OCI-LY7 (cell line): ENCODE measurements around the gene CETP. TPM values are rescaled to one million over a fixed set of nuclear protein-coding genes. Genes with fewer than 3 reads are reported as not detected.

Experiments used
- BruUV-seq: library from RNA; stranded (reverse); fragments of 400-500 nt; replicated peaks from 2 replicates; lab custom pipeline; 2021; lab: Mats Ljungman, UMichigan
- CTCF ChIA-PET: fragments of 300-600 bp; sonication (Branson Sonifier 250); formaldehyde crosslinking; loops from one replicate; lab custom pipeline; 2022; ENCODE audit warnings: antibody characterized with exemption; ENCODE audit not compliant: unreplicated experiment; lab: Charles Lee
- POLR2A ChIA-PET: fragments of 300-600 bp; sonication (Branson Sonifier 250); formaldehyde crosslinking; loops from one replicate; lab custom pipeline; 2022; ENCODE audit warnings: antibody characterized with exemption; lab: Charles Lee
- DNase-seq: peaks from one replicate; pipeline ENCODE4 v3.0.0-alpha.2; 2015; ENCODE audit warnings: low spot score
- H2AFZ ChIP-seq: fragments of 200-600 bp; sonication (generic), shearing (Covaris generic); 2 replicates; pipeline ENCODE4 v1.6.1; 2014; ENCODE audit warnings: mild to moderate bottlenecking, antibody characterized with exemption, low read length, moderate library complexity
- H3K27ac ChIP-seq: fragments of 200-600 bp; sonication (generic); 2 replicates; pipeline ENCODE4 v1.5.1; 2014; ENCODE audit warnings: mixed run types, low read depth, mild to moderate bottlenecking, moderate library complexity, low read length, inconsistent platforms; ENCODE audit not compliant: poor library complexity, severe bottlenecking
- H3K36me3 ChIP-seq: fragments of 200-600 bp; sonication (generic); 2 replicates; pipeline ENCODE4 v1.6.1; 2014; ENCODE audit warnings: mild to moderate bottlenecking, antibody characterized with exemption, low read length, moderate library complexity, mixed read lengths; ENCODE audit not compliant: insufficient read depth
- H3K4me1 ChIP-seq: fragments of 200-600 bp; sonication (generic); 2 replicates; pipeline ENCODE4 v1.5.1; 2014; ENCODE audit warnings: mild to moderate bottlenecking, low read length; ENCODE audit not compliant: insufficient read depth, poor library complexity, severe bottlenecking
- H3K4me2 ChIP-seq: fragments of 200-600 bp; sonication (generic); 2 replicates; pipeline ENCODE4 v1.6.1; 2014; ENCODE audit warnings: mild to moderate bottlenecking, low read length
- H3K4me3 ChIP-seq: fragments of 200-600 bp; sonication (generic); 2 replicates; pipeline ENCODE4 v1.5.1; 2014; ENCODE audit warnings: mild to moderate bottlenecking, low read depth, low read length; ENCODE audit not compliant: poor library complexity, severe bottlenecking
- H3K79me2 ChIP-seq: fragments of 200-600 bp; sonication (generic); 2 replicates; pipeline ENCODE4 v1.6.1; 2016; ENCODE audit warnings: low read depth, mild to moderate bottlenecking, low read length, moderate library complexity, mixed read lengths; ENCODE audit not compliant: insufficient read depth
- H3K9me2 ChIP-seq: fragments of 200-600 bp; sonication (generic); 2 replicates; pipeline ENCODE4 v1.6.1; 2016; ENCODE audit warnings: mild to moderate bottlenecking, low read length, mixed read lengths; ENCODE audit not compliant: insufficient read depth
- H3K9me3 ChIP-seq: fragments of 200-600 bp; sonication (generic); 2 replicates; pipeline ENCODE4 v1.6.1; 2014; ENCODE audit warnings: mild to moderate bottlenecking, mixed run types, low read length, mixed read lengths
- H4K20me1 ChIP-seq: fragments of 200-600 bp; sonication (generic); 2 replicates; pipeline ENCODE4 v1.6.1; 2014; ENCODE audit warnings: mild to moderate bottlenecking, antibody characterized with exemption, low read length, moderate library complexity, mixed read lengths; ENCODE audit not compliant: insufficient read depth
- CTCF ChIP-seq: fragments of 200-600 bp; sonication (generic); conservative IDR thresholded peaks from 2 replicates; pipeline ENCODE4 v1.5.1; 2014; ENCODE audit warnings: mild to moderate bottlenecking, antibody characterized with exemption, low read length, moderate library complexity, mixed read lengths
- EZH2phosphoT487 ChIP-seq: fragments of 200-600 bp; sonication (generic); IDR thresholded peaks from 2 replicates; pipeline ENCODE4 v1.6.1; 2018; ENCODE audit warnings: low read depth, borderline replicate concordance, mild to moderate bottlenecking, mixed run types, antibody characterized with exemption, low read length, moderate library complexity, mixed read lengths
- intact Hi-C: fragments of 100-400 bp; cut with micrococcal nuclease; formaldehyde crosslinking; loops from one replicate; pipeline ENCODE4 v1.10.0; 2022; ENCODE audit not compliant: unreplicated experiment
- total RNA-seq, 2 experiments: library from RNA; depleted of rRNA in 1 of 2; stranded (reverse); fragments of >200 nt in 1 of 2; shearing (Covaris generic) in 1 of 2; gene quantifications; 2 replicates each; pipeline ENCODE4 v1.2.3, GENCODE V29; 2014 to 2022

The CETP gene
- total RNA-seq, 2 experiments from 2014 or later: 0.54 to 0.65 TPM

GRCh38 chr16:56956076-56956475 is 5.7 kb upstream of the CETP start:
- intact Hi-C loops: no loop called here
- TF ChIP-seq EZH2phosphoT487: no peak
- TF ChIP-seq CTCF: no peak
- no peak overlapping the region for H3K4me2 ChIP-seq
- ChIA-PET POLR2A (no interaction called here), CTCF (no interaction called here)
- H3K9me2 ChIP-seq: no peaks in the 10 kb centered on the region
- no peaks in the 10 kb centered on the region for H3K79me2 ChIP-seq
- BruUV-seq: no TSS peak
- no peak for DNase-seq
- no peaks in the 10 kb centered on the region for H3K36me3 ChIP-seq
- no peak overlapping the region for H3K4me3 ChIP-seq
- H3K4me1 ChIP-seq: peaks cover 23% of the 10 kb centered on the region
- no peak overlapping the region for H2AFZ ChIP-seq
- H3K27ac ChIP-seq: no peak overlapping the region
- no peaks in the 10 kb centered on the region for H3K9me3 ChIP-seq
- no peaks in the 10 kb centered on the region for H4K20me1 ChIP-seq

GRCh38 chr16:56956756-56957155 is 5.0 kb upstream of the CETP start:
- Histone ChIP-seq H3K4me3 (no peak overlapping the region), H3K36me3 (no peaks in the 10 kb centered on the region), H3K4me1 (peaks cover 16% of the 10 kb centered on the region), H3K9me3 (no peaks in the 10 kb centered on the region), H3K9me2 (no peaks in the 10 kb centered on the region), H4K20me1 (no peaks in the 10 kb centered on the region), H2AFZ (no peak overlapping the region), H3K27ac (no peak overlapping the region), H3K4me2 (no peak overlapping the region), H3K79me2 (no peaks in the 10 kb centered on the region)
- no TSS peak for BruUV-seq
- intact Hi-C loops: no loop called here
- no peak for DNase-seq
- ChIA-PET POLR2A (interaction anchor here (0.7 kb wide), 1 partner anchor 94 kb away, joined by 3 read pairs; no protein-coding TSS in a partner anchor), CTCF (no interaction called here)
- TF ChIP-seq CTCF (peak; percentile 70), EZH2phosphoT487 (no peak)

GRCh38 chr16:56960681-56961281 is 969 bp upstream of the CETP start:
- Histone ChIP-seq H3K27ac (no peak overlapping the region), H3K9me2 (no peaks in the 10 kb centered on the region), H4K20me1 (no peaks in the 10 kb centered on the region), H2AFZ (no peak overlapping the region), H3K4me3 (no peak overlapping the region), H3K79me2 (no peaks in the 10 kb centered on the region), H3K9me3 (no peaks in the 10 kb centered on the region), H3K4me1 (peaks cover 22% of the 10 kb centered on the region), H3K4me2 (no peak overlapping the region), H3K36me3 (no peaks in the 10 kb centered on the region)
- CTCF ChIA-PET: no interaction called here
- intact Hi-C loops: no loop called here
- DNase-seq: no peak
- BruUV-seq: no TSS peak
- POLR2A ChIA-PET: interaction anchor here (0.7 kb wide), 1 partner anchor 29 kb away, joined by 3 read pairs; the partner anchor contains the start of gene NLRC5
- TF ChIP-seq EZH2phosphoT487 (no peak), CTCF (no peak)
